ENCODE data around the gene UGT1A6. TPM values are rescaled to one million over a fixed set of nuclear protein-coding genes. Genes with fewer than 3 reads are reported as not detected.

The UGT1A6 gene
- total and polyA plus RNA-seq, 2 of the 13 experiments (the other 11 are each of a cell fraction or from before 2014, with no cell fraction given), result 0.25 TPM; not detected in 1

- no peak for FAIRE-seq
- ChIA-PET POLR2A (no interaction called here), CTCF (ENCODE audit: low intra/inter-chr PET ratio, low total read pairs) (no interaction called here)
- Histone ChIP-seq H4K20me1 (ENCODE audit: insufficient read depth, low read length) (no peaks in the 10 kb centered on the region), H3K9me3 (ENCODE audit: low read length) (no peaks in the 10 kb centered on the region), H3K27ac (ENCODE audit: extremely low read length, insufficient read depth, low read length) (no peak overlapping the region), H3K4me2 (ENCODE audit: low read depth, low read length) (no peak overlapping the region), H3K27me3 (ENCODE audit: control insufficient read depth in 1 of 2, insufficient read depth in 2 of 2, low read length in 2 of 2) (peaks cover 4 to 38% of the 10 kb centered on the region in 2 experiments; a peak in 4 of 5 replicates), H3K36me3 (replicated peaks in 1 of 2; ENCODE audit: control insufficient read depth in 1 of 2, insufficient read depth in 2 of 2, low read length in 2 of 2) (no peaks in the 10 kb centered on the region), H3K79me2 (ENCODE audit: insufficient read depth, low read length) (no peaks in the 10 kb centered on the region), H3K4me3 (replicated peaks in 1 of 3; ENCODE audit: insufficient read depth in 1 of 3, low read depth in 2 of 3, low read length in 3 of 3) (no peak overlapping the region), H3K4me1 (ENCODE audit: insufficient read depth, low read length) (no peaks in the 10 kb centered on the region), H2AFZ (ENCODE audit: low read length) (no peak overlapping the region), H3K9ac (ENCODE audit: insufficient read depth, low read depth, low read length) (no peak overlapping the region)
- 71% methylated on average over 4 of the region's 4 CpGs for WGBS (ENCODE audit: low lambda C conversion rate)
- no peak for DNase-seq (ENCODE audit: low spot score)
- no peak for ATAC-seq
- BruUV-seq (replicated peaks), result no TSS peak
- intact Hi-C loops (cut with micrococcal nuclease; ENCODE audit: unreplicated experiment), result no loop called here
- in situ Hi-C loops (cut with HindIII; ENCODE audit: extremely low pct_ligation_motif_present, low pct_unique_long_range_greater_than_20kb), result no loop called here
- no peak for TF ChIP-seq ZNF232 (CRISPR knock-in tag; IDR thresholded peaks at IDR 0.05; ENCODE audit: borderline replicate concordance)
- TF ChIP-seq ZBTB1 (CRISPR knock-in tag; IDR thresholded peaks at IDR 0.05; ENCODE audit: borderline replicate concordance), result no peak
- TF ChIP-seq EED (CRISPR knock-in tag; IDR thresholded peaks at IDR 0.05), result no peak
- TF ChIP-seq KLF13 (CRISPR knock-in tag; IDR thresholded peaks at IDR 0.05), result no peak
- no peak for TF ChIP-seq HMGXB4 (CRISPR knock-in tag; IDR thresholded peaks at IDR 0.05; ENCODE audit: borderline replicate concordance in 1 of 2, low read depth in 1 of 2)
- no peak for TF ChIP-seq ZMYM4 (CRISPR knock-in tag; IDR thresholded peaks at IDR 0.05)
- TF ChIP-seq ZBTB46 (CRISPR knock-in tag; IDR thresholded peaks at IDR 0.05; ENCODE audit: borderline replicate concordance), result no peak
- TF ChIP-seq HOMEZ (CRISPR knock-in tag; IDR thresholded peaks at IDR 0.05; ENCODE audit: low read depth), result no peak
- no peak for TF ChIP-seq RNF219 (CRISPR knock-in tag; IDR thresholded peaks at IDR 0.05)
- no peak for TF ChIP-seq ZNF136 (CRISPR knock-in tag; IDR thresholded peaks at IDR 0.05; ENCODE audit: low read depth)
- no peak for TF ChIP-seq ZNF24 (IDR thresholded peaks at IDR 0.05)
- TF ChIP-seq ZMAT3 (CRISPR knock-in tag; conservative IDR thresholded peaks at IDR 0.05), result no peak
- no peak for TF ChIP-seq HMG20B (CRISPR knock-in tag; conservative IDR thresholded peaks at IDR 0.05)
- TF ChIP-seq HNRNPUL1 (IDR thresholded peaks at IDR 0.05; ENCODE audit: low read depth, low read length), result no peak
- no peak for TF ChIP-seq TEF (CRISPR knock-in tag; IDR thresholded peaks at IDR 0.05)
- no peak for TF ChIP-seq SRSF1 (optimal IDR thresholded peaks at IDR 0.05; ENCODE audit: low read depth, low read length)
- TF ChIP-seq MXD3 (CRISPR knock-in tag; IDR thresholded peaks at IDR 0.05), result no peak
Measured at GRCh38 chr2:233768076-233768475, 75.4 kb downstream of the UGT1A6 start.

All from HepG2 (cell line).